Sciatic nerve (tissue), 2 donors: ENCODE data around the gene HCRTR1. TPM values are rescaled to one million over a fixed set of nuclear protein-coding genes. Genes with fewer than 3 reads are reported as not detected.
A peak's percentile ranks its signal among the peaks of the same experiment; 100 is the strongest.

Source experiments
- ATAC-seq: fragments of 200-7000 bp; cut with Tn5 transposase; one replicate; pipeline ENCODE4 v1.9.1; 2020; ENCODE audit warnings: mild to moderate bottlenecking, moderate library complexity
- DNase-seq: peaks from one replicate; pipeline ENCODE4 v3.0.0-alpha.2; 2020; ENCODE audit warnings: low spot score
- intact Hi-C: fragments of 100-400 bp; cut with DNase I; formaldehyde crosslinking; loops from one replicate; pipeline ENCODE4 v1.14.2; 2022
- total RNA-seq: library from RNA; stranded (reverse); fragmentation: NEBNext Ultra II Directional; extraction: Animal tissue kit (Norgen Biotek cat#: 25700); gene quantifications from one replicate; pipeline ENCODE4 v1.2.1, GENCODE V29; 2021
- donor health status: DM: no; HTN: no; CAD: no.
- donor health status: DM: no; HTN: no; CAD: no.

The HCRTR1 gene
- total RNA-seq, 1 donor from 2014 or later = 0.31 TPM

- intact Hi-C loops = no loop called here
- no peak for DNase-seq
- no peak for ATAC-seq
Observed at GRCh38 chr1:31657972-31658510, 40.6 kb downstream of the HCRTR1 start.

GRCh38 chr1:31658721-31659120, 41.2 kb downstream of the HCRTR1 start:
- ATAC-seq (no peak), DNase-seq (no peak)
- intact Hi-C loops = no loop called here

DNA sequence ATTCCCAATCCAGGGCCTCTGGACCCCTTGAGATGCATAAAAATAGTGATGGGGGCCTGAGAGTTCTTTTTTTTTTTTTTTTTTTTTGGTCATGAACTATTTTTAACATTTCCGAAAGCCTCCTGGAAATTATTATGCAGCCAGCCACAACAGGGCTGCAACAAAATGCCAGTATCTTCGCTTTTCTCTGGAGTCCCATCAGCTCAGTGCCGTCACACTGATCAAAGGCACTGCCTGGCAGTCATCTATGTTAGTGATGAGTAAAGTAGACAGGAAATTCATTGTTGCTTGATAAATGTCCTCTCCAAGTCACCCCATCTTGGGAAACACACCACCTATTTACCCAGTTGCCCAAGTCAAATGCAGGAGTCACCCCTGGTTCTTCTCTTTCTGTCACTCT, 42.4 kb downstream of the HCRTR1 start:
- ATAC-seq = no peak
- intact Hi-C loops = loop anchor here (5.0 kb wide), 1 partner anchor 132 kb away; no protein-coding TSS in a partner anchor

DNA sequence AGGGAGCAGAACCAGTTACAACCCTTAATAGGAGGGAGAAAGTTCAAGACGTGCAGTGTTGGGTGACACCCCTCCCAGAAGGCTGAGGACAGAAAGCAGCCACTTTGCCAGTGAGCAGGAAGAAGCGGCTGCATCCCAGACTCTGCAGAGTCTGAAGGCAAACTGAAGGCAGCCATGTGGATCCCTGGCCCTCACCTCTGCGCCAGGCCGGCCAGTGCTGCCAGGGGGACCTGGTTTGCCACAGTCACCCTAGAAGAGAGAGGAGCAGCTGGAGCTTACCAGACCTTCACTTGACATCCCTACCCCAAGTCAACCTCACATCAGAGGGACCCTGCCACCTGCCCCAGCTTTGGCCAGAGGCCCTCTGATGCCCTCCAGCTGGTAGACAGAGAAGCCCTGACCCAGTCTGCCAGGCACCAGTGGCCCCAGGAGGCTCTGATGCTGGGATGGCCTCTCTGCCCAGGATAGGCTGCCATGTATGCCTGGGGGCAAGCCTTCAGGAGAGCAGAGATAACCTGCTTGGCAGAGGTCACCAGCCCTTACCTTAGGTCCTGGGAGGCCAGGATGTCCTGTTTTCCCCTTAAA, 43.5 kb downstream of the HCRTR1 start:
- DNase-seq (no peak), ATAC-seq (no peak)
- intact Hi-C loops = loop anchor here (5.0 kb wide), 1 partner anchor 131 kb away; no protein-coding TSS in a partner anchor

More for the DNA sequence above, 42.4 kb downstream of the HCRTR1 start:
- no peak for DNase-seq

DNA sequence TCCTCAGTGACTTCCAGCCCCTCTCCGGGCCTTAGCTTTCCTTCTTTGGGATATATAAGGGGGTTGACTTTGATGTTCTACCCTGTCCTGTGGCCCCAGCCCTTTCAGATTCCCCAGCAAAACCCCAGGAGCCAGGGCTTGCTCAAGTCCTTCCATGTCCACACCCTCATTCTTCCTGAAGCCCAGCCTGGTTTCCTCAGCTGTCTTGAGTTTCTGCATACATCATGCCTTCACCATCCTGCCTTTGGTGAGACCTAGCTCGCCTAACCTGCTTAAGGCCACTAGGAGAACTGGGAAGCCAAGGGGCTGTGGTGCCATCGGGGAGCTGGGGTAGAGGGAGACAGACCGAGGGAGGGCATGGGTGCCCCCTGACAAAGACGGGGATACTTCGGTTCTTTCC, 44.4 kb downstream of the HCRTR1 start:
- intact Hi-C loops = loop anchor here (5.0 kb wide), 1 partner anchor 130 kb away; no protein-coding TSS in a partner anchor
- ATAC-seq (no peak), DNase-seq (no peak)

GRCh38 chr1:31662463-31662862, 45.0 kb downstream of the HCRTR1 start:
- intact Hi-C loops = loop anchor here (5.0 kb wide), 1 partner anchor 130 kb away; no protein-coding TSS in a partner anchor
- ATAC-seq = no peak
- no peak for DNase-seq

DNA sequence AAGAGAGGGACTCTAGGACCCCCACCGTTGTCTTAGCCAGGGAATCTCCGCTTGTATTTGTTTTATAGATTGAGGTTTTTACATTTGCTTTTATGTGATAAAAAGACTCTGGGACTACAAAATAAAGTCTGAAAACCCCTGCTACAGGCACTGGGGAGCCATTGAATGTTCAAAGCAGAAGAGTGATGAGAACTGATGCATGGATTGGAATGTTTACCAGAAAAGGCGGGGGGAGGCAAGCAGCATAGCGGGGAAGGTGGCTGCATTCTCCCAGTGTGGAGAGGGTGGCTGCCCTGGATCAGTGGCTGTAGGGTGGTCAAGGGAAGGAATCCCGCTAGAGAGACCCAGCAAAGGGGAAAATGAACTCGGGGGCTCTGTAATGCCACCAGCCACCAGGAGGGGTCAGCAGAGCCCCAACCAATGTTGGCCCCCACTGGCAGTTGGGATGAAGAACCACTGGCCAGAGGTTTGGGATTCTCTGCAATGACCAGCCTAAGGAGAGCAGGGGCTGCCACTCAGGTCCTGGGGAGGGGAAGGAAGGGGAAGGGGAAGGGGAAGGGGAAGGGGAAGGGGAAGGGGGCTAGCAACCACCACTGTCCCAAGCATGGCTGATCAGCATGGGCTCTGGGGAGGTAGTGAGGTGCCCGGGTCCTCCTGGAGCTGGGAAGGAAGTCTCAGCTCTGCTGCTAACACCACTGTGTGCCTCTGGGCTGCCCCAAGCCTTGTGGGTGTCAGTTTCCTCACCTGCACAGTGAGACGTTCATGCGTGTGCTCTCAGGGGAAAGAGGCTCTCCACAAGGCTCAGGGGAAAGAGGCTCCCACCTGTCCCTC, 46.3 kb downstream of the HCRTR1 start:
- DNase-seq = peak; percentile 83
- intact Hi-C loops = loop anchor here (5.0 kb wide), 1 partner anchor 128 kb away; no protein-coding TSS in a partner anchor
- peak; percentile 52 for ATAC-seq

- intact Hi-C loops = loop anchor here (5.0 kb wide), 1 partner anchor 128 kb away; no protein-coding TSS in a partner anchor
- ATAC-seq = no peak
- no peak for DNase-seq
Observed at GRCh38 chr1:31664528-31664927, 47.0 kb downstream of the HCRTR1 start.

DNA sequence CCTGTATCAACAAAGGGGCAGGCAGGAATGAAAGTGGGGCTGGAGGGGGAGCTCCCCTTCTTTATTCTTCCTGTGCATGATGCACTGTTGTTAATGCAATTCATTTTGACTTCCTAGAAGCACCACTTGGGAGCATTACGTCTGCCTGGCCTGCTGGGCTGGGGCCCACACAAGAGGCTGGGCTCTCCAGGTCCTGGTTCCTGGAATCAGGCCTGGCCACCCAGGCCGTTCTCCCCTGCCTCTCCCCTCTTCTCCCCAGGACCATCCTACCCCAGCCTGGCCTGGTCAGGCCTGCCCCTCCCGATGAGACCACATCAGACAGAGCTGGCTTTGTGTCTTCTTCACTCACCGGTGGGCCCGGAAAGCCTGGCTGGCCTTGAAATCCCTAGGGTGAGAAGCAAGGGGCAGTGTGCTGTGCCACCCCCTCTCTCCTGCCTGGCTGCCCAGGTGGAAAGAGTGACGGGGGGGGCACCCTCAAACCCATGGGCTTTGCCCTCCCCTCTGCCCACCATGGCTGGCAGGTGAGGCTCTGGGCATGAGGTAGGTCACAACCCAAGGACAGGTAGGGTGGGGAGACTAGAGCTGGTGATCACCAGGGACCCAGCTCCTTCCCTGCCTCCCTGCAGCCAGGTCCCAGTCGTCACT, 47.9 kb downstream of the HCRTR1 start:
- DNase-seq (no peak), ATAC-seq (peak; percentile 82)
- intact Hi-C loops = loop anchor here (5.0 kb wide), 1 partner anchor 42 kb away; no protein-coding TSS in a partner anchor

DNA sequence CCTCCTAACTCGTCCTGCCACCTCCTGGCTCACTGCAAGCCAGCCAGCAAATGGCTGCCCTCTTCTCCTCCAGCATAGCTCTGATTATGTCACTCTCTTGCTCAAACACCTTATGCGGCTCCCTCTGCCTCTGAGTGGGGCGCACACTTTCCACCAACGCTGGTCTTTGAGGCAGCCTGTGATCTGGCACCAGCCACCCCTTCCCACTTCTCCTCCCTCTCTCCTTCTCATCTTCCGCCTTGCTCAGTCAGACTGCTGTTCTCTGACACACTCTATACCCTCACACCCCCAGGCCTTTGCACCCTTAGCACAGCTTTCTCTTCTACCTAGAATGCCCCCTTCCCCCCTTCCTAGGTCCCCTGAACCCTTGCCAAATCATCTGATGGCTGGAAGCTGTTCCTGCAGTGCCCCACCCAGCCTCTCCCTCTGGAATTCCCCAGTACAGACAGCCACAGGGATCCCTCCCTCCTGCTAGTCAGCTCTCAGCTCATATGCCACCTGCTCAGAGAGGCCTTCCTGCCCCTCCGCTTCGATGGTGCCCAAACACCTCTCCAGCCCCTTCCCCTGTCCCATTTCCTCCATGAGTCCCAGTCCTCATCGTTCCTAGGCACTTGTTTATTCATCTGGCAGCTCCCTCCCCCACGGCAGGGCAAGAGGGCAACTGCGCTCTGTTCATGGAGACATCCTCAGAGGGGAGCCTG, 48.9 kb downstream of the HCRTR1 start:
- ATAC-seq (peak; percentile 33), DNase-seq (no peak)
- intact Hi-C loops = loop anchor here (5.0 kb wide), 1 partner anchor 41 kb away; no protein-coding TSS in a partner anchor

DNA sequence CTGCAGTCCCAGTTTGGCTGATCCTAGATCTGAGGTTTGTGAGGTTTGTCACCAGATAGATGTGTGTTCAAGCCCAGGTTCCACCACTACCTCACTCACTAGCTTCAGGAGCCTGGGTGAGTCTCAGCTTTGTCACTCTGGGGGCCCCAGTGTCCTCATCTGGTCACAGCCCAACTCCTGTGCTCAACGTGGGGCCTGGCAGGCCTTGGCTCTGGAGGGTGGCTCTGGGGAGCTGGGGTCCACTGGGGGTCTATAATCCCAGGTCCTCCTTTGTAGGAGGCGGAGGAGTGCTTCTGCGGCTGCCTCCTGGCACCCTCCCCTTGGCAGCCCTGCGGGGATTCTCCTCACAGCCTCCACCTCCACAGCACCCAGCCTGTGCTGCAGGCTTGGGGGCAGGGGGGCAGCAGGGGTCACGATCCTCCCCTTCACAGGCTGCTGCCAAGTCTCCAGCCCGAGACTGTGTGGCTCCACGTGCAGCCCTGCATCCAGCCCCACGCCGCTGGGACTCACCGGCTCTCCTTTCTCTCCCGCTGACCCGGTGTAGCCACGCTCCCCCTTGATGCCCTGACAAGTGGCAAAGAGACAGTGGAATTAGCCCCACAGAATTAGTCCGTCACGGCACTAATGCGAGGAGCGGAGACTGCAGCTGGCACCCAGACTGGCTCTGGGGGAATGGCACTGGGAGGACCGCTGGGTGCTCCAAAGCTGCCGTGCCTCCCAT, 49.7 kb downstream of the HCRTR1 start:
- intact Hi-C loops = loop anchor here (5.0 kb wide), 1 partner anchor 40 kb away; no protein-coding TSS in a partner anchor
- ATAC-seq (no peak), DNase-seq (no peak)

- intact Hi-C loops = loop anchor here (5.0 kb wide), 1 partner anchor 39 kb away; no protein-coding TSS in a partner anchor
- DNase-seq (no peak), ATAC-seq (no peak)
Observed at GRCh38 chr1:31668303-31668883, 50.9 kb downstream of the HCRTR1 start.

GRCh38 chr1:31669433-31669785, 51.9 kb downstream of the HCRTR1 start:
- DNase-seq (no peak), ATAC-seq (no peak)
- intact Hi-C loops = loop anchor here (5.0 kb wide), 1 partner anchor 38 kb away; no protein-coding TSS in a partner anchor

DNA sequence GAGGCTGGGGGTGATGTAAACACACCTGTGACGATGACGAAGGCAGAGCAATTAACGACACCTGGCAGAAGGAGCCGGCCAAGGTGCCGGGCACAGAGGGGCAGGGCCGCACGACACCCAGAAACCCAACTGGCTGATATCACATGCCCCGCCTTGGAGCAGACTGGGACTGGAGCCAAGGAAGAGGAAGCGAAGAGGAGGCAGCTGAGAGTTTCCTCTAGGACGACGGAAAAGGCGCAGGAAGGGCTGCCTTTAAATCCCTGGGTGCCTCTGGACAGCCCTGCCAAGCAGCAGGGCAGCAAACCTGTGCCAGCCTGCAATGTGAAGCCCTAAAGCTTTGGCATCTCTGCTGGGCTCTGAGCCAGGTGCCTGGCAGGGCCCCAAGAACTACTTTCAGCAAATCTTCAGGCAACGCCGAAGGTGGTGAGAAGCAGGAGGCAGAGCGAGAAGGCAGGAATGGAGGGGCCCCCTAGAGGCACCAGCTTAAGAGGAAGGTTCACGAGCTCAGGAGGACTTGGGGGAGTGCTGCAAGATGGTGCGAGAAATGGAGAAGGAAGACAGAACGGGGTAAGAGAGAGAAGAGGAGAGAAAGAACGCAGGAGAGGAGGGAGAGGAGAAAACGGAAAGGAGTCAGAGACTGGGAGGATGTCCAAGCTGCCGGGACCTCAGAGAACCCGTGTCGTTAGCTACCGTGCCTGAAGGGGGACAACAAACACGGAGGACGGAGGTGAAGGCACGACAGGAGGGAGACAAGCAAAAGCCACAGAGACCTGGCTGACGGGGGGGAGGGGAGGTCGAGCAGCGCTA, 52.5 kb downstream of the HCRTR1 start:
- intact Hi-C loops = loop anchor here (5.0 kb wide), 1 partner anchor 37 kb away; no protein-coding TSS in a partner anchor
- peak; percentile 86 for DNase-seq
- peak; percentile 44 for ATAC-seq

DNA sequence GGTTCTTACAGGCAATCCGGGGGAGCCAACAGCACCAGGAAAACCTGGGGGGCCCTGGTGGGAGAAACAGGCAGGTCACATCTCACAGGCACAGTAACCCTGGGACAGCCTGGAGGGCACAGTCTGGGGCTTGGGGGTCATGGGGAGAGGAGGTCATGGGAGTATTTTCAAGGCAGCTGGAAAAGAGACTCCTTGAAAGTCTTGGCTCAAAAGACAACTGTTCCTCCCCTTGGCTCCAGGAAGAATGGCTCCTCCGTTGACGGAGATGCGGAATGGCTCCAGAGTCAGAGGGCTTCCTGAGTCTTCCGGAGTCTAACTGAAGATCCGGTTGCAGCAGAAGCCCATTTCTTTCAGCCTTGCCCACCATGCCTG, 53.1 kb downstream of the HCRTR1 start:
- ATAC-seq (peak; percentile 2), DNase-seq (no peak)
- intact Hi-C loops = no loop called here

GRCh38 chr1:31671147-31671546, 53.7 kb downstream of the HCRTR1 start:
- peak; percentile 3 for ATAC-seq
- intact Hi-C loops = no loop called here

More at GRCh38 chr1:31671147-31671546, 53.7 kb downstream of the HCRTR1 start:
- DNase-seq = no peak
